Esophagus squamous epithelium (tissue), 5 donors: ENCODE measurements around the gene MRPS16. TPM values are rescaled to one million over a fixed set of nuclear protein-coding genes. Genes with fewer than 3 reads are reported as not detected.

ENCODE experiments used
- DNase-seq: peaks from one replicate; lab custom pipeline; 2025; lab: John Stamatoyannopoulos, UW
- H3K27ac ChIP-seq, 4 donors: fragments of 200-600 bp; sonication (generic); one replicate each; pipeline ENCODE4 v1.5.1; 2016 to 2019; ENCODE audit warnings: mild to moderate bottlenecking in 1 of 4
- H3K27me3 ChIP-seq, 4 donors: fragments of 200-600 bp; sonication (generic); 1 replicate in 3 of 4; 2 replicates in 1 of 4; pipeline versions ENCODE4 v1.5.1 to v1.6.0; 2017 to 2021; ENCODE audit warnings: antibody characterized with exemption in 1 of 4
- H3K36me3 ChIP-seq, 3 donors: fragments of 200-600 bp; sonication (generic); one replicate each; pipeline ENCODE4 v1.5.1; 2016 to 2019
- H3K4me1 ChIP-seq, 3 donors: fragments of 200-600 bp; sonication (generic); one replicate each; pipeline ENCODE4 v1.5.1; 2017 to 2019
- H3K4me3 ChIP-seq, 4 donors: fragments of 200-600 bp; sonication (generic); 1 replicate in 3 of 4; 2 replicates in 1 of 4; pipeline ENCODE4 v1.5.1; 2016 to 2019; ENCODE audit warnings: mild to moderate bottlenecking in 2 of 4, moderate library complexity in 1 of 4
- H3K9me3 ChIP-seq, 3 donors: fragments of 200-600 bp; sonication (generic); one replicate each; pipeline ENCODE4 v1.5.1; 2016 to 2019
- POLR2A ChIP-seq, 4 donors: fragments of 450-650 bp; IDR thresholded peaks; one replicate each; pipeline ENCODE4 v1.6.1; 2017; ENCODE audit warnings: antibody characterized with exemption in 4 of 4, mild to moderate bottlenecking in 4 of 4, moderate library complexity in 3 of 4
- WGBS, 2 donors: methylation state at CpG; one replicate each; pipeline ENCODE4 v1.1.5; 2018; 5-methylcytosine and 5-hydroxymethylcytosine counted together
- intact Hi-C: fragments of 100-400 bp; cut with DNase I; formaldehyde crosslinking; loops from one replicate; pipeline ENCODE4 v1.15.0; 2022
- total RNA-seq, 4 donors: library from RNA; depleted of rRNA; stranded (reverse); fragments of >200 nt; gene quantifications; one replicate each; pipeline ENCODE4 v1.1.0, GENCODE V29; 2016
- TF ChIP-seq, protein P1 (sequence below), 6 experiments: fragments of 450-650 bp in 4 of 6; fragments of 200-600 bp in 2 of 6; sonication (generic) in 2 of 6; IDR thresholded peaks; one replicate each; pipeline ENCODE4 v1.5.1; 2016 to 2019; ENCODE audit warnings: antibody characterized with exemption in 6 of 6, mild to moderate bottlenecking in 4 of 6, moderate library complexity in 4 of 6
- donor health status: DM: yes; HTN: yes; CAD: no.

The MRPS16 gene
- total RNA-seq, 4 donors from 2014 or later: 36.8 to 60.3 (median 54.2) TPM

DNA sequence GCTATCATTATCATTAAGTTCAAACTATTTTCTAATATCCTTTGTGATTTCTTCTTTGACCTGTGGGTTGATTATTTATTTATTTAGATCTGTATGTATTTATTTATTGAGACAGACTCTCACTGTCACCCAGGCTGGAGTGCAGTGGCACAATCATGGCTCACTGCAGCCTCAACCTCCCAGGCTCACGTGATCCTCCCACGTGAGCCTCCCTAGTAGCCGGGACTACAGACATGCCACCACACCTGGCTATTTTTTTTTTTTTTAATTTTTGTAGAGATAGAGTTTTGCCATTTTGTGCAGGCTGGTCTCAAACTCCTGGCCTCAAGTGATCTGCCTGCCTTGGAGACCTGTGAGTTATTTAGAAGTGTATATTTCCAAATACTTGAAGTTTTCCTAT lies 28.7 kb upstream of the MRPS16 start:
- Histone ChIP-seq H3K4me1 (no peaks in the 10 kb centered on the region), H3K27me3 (no peaks in the 10 kb centered on the region), H3K4me3 (no peak overlapping the region), H3K36me3 (no peaks in the 10 kb centered on the region), H3K27ac (no peak overlapping the region), H3K9me3 (no peaks in the 10 kb centered on the region)
- DNase-seq: no peak
- 87 to 100% methylated on average over 3 of the region's 3 CpGs for WGBS, 2 donors
- intact Hi-C loops: no loop called here
- TF ChIP-seq, protein P1, sequence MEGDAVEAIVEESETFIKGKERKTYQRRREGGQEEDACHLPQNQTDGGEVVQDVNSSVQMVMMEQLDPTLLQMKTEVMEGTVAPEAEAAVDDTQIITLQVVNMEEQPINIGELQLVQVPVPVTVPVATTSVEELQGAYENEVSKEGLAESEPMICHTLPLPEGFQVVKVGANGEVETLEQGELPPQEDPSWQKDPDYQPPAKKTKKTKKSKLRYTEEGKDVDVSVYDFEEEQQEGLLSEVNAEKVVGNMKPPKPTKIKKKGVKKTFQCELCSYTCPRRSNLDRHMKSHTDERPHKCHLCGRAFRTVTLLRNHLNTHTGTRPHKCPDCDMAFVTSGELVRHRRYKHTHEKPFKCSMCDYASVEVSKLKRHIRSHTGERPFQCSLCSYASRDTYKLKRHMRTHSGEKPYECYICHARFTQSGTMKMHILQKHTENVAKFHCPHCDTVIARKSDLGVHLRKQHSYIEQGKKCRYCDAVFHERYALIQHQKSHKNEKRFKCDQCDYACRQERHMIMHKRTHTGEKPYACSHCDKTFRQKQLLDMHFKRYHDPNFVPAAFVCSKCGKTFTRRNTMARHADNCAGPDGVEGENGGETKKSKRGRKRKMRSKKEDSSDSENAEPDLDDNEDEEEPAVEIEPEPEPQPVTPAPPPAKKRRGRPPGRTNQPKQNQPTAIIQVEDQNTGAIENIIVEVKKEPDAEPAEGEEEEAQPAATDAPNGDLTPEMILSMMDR (IDR thresholded peaks at IDR 0.05): no peak
- TF ChIP-seq POLR2A (IDR thresholded peaks at IDR 0.05): no peak

DNA sequence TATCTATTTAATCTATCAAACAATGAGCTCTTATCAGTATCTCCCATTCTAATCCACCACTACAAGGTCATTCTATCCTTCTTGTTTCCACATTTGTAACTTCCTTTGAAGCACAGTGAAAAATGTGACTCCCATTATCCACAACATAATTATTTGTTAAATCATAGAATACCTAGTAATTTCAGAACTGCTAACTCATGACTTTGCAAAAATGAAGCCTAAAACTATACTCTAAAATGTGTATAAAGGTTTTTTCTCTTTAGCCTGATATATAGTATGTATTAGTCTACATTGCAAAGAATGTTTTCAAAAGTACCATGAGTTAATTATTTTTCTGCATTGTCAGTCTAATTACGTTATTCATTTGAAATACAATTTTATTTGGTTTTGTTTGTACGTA lies 12.0 kb upstream of the MRPS16 start:
- no peaks in the 10 kb centered on the region for H3K4me1 ChIP-seq
- intact Hi-C loops: no loop called here
- H3K4me3 ChIP-seq: no peak overlapping the region
- H3K27ac ChIP-seq: no peak overlapping the region
- TF ChIP-seq, protein P1 (IDR thresholded peaks at IDR 0.05): no peak
- TF ChIP-seq POLR2A (IDR thresholded peaks at IDR 0.05): no peak
- no peaks in the 10 kb centered on the region for H3K36me3 ChIP-seq
- 83 to 93% methylated on average over 2 of the region's 2 CpGs for WGBS, 2 donors
- no peaks in the 10 kb centered on the region for H3K9me3 ChIP-seq
- no peaks in the 10 kb centered on the region for H3K27me3 ChIP-seq
- DNase-seq: no peak

DNA sequence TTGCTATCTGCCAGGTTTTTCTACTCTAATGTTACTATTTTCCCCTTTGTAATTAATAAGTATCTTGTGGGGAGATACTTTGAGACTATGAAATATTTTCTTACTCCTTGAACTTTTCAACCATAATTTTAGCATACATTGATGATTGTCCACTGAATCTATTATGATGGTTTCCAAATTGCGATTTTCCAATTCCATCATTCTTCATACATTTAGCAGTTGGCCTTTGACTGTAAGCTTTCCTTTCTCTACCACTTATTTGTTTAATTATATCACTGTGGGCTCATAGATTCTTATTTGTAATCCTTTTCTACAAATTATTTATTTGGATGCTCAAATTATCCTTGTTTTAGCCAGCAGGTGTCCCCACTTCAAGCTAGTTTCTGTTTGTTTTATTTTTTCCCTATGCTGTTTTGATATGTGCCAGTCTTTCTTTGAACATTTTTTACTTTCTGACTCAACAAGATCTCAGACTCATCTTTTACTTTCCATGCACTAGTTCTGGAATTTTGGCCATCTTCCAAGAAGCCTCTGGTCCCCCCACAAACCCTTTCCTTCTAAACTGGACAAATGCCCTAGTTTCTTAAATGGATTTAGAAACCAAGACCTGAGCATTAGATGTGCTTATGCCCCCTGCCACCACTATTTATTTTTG lies 11.4 kb upstream of the MRPS16 start:
- TF ChIP-seq, protein P1 (IDR thresholded peaks at IDR 0.05): peak in 5 of 6 experiments; percentile 13 to 56 (median 40)
- TF ChIP-seq POLR2A (IDR thresholded peaks at IDR 0.05): no peak
- intact Hi-C loops: no loop called here
- no peaks in the 10 kb centered on the region for H3K4me1 ChIP-seq
- H3K4me3 ChIP-seq: no peak overlapping the region
- H3K36me3 ChIP-seq: no peaks in the 10 kb centered on the region
- H3K27me3 ChIP-seq: no peaks in the 10 kb centered on the region
- no peak for DNase-seq
- 28 to 42% methylated on average over 1 of the region's 1 CpG for WGBS, 2 donors
- no peak overlapping the region for H3K27ac ChIP-seq
- H3K9me3 ChIP-seq: no peaks in the 10 kb centered on the region

DNA sequence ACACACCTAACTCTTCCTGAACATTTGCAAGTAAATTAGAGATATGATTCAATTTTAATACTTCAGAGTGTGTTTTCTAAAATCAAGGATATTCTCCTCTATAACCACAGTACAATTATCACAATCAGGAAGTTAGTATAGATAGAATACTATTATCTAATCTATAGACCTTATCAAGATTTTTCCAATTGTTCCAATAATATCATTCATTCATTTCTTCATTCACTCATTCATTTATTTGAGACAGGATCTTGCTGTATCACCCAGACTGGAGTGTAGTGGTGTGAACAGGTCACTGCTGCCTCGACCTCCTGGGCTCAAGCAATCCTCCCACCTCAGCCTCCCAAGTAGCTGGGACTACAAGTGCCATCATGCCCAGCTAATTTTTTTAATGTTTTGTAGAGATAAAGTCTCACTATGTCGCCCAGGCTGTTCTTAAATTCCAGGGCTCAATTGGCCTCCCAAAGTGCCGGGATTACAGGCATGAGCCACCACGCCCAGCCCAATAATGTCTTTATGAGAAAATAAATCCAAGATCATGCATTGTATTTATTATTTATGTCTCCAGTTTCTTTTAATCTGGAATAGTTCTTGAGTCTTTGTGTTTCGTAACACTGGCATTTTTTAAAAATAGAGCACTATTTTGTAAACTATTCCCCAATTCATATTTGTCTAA lies 10.6 kb upstream of the MRPS16 start:
- no peak overlapping the region for H3K4me3 ChIP-seq
- no peak overlapping the region for H3K27ac ChIP-seq
- H3K27me3 ChIP-seq: no peaks in the 10 kb centered on the region
- no peaks in the 10 kb centered on the region for H3K4me1 ChIP-seq
- intact Hi-C loops: no loop called here
- H3K9me3 ChIP-seq: no peaks in the 10 kb centered on the region
- TF ChIP-seq POLR2A (IDR thresholded peaks at IDR 0.05): no peak
- TF ChIP-seq, protein P1 (IDR thresholded peaks at IDR 0.05): no peak
- 65% methylated on average over 5 of the region's 5 CpGs for WGBS, 2 donors
- DNase-seq: no peak
- no peaks in the 10 kb centered on the region for H3K36me3 ChIP-seq

DNA sequence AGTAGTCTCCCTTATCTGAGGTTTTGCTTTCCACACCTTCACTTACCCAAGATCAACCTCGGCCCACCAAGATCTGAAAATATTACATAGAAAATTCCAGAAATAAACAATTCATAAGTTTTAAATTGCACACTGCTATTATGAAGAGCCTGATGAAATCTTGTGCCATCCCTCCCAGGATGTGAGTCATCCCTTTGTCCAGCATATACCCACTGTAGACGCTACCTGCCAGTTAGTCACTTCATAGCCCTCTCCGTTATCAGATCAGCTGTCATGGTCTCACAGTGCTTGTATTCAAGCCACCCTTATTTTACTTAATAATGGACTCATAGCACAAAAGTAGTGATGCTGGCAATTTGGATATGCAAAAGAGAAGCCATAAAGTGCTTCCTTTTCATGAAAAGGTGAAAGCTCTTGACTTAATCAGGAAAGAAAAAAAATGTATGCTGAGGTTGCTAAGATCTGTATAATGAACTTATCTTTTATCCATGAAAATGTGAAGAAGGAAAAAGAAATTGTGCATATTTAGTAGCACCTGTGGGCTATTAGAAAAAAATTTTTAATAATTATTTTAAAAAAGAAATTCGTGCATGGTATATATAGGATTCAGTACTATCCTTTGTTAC lies 9.8 kb upstream of the MRPS16 start:
- Histone ChIP-seq H3K4me1 (no peaks in the 10 kb centered on the region), H3K9me3 (no peaks in the 10 kb centered on the region), H3K27me3 (no peaks in the 10 kb centered on the region), H3K27ac (no peak overlapping the region), H3K36me3 (no peaks in the 10 kb centered on the region), H3K4me3 (no peak overlapping the region)
- intact Hi-C loops: no loop called here
- TF ChIP-seq, protein P1 (IDR thresholded peaks at IDR 0.05): no peak
- no peak for TF ChIP-seq POLR2A (IDR thresholded peaks at IDR 0.05)
- 35 to 40% methylated on average over 4 of the region's 4 CpGs for WGBS, 2 donors
- no peak for DNase-seq
